Measurements from ENCODE around the gene ACSM4. TPM values are rescaled to one million over a fixed set of nuclear protein-coding genes. Genes with fewer than 3 reads are reported as not detected.
"Not testable (repeated sequence)": the region's sequence is repeated elsewhere in the genome, so short reads cannot be mapped to it uniquely, and the experiment has no call there.

Gene ACSM4
- total RNA-seq, 1 donor from 2014 or later, result not detected

- not testable (repeated sequence) for DNase-seq (ENCODE audit: low spot score)
Observed at GRCh38 chr12:7337790-7338189, 33.9 kb downstream of the ACSM4 start.

- DNase-seq (ENCODE audit: low spot score), result no peak
Observed at GRCh38 chr12:7339675-7340074, 35.8 kb downstream of the ACSM4 start.

- DNase-seq (ENCODE audit: low spot score), result no peak
Observed at GRCh38 chr12:7344833-7345606, 41.1 kb downstream of the ACSM4 start.

GRCh38 chr12:7346551-7347225, 42.8 kb downstream of the ACSM4 start:
- no peak for DNase-seq (ENCODE audit: low spot score)

GRCh38 chr12:7349418-7349817, 45.5 kb downstream of the ACSM4 start:
- DNase-seq (ENCODE audit: low spot score), result no peak

- DNase-seq (ENCODE audit: low spot score), result no peak
Observed at GRCh38 chr12:7351177-7351576, 47.3 kb downstream of the ACSM4 start.

GRCh38 chr12:7352661-7353060, 48.8 kb downstream of the ACSM4 start:
- DNase-seq (ENCODE audit: low spot score), result no peak

GRCh38 chr12:7354529-7354928, 50.7 kb downstream of the ACSM4 start:
- DNase-seq (ENCODE audit: low spot score), result no peak

GRCh38 chr12:7361265-7361664, 57.4 kb downstream of the ACSM4 start:
- DNase-seq (ENCODE audit: low spot score), result no peak

GRCh38 chr12:7362734-7363133, 58.9 kb downstream of the ACSM4 start:
- no peak for DNase-seq (ENCODE audit: low spot score)

- no peak for DNase-seq (ENCODE audit: low spot score)
Observed at GRCh38 chr12:7369274-7369729, 65.4 kb downstream of the ACSM4 start.

GRCh38 chr12:7373226-7373625, 69.4 kb downstream of the ACSM4 start:
- no peak for DNase-seq (ENCODE audit: low spot score)

GRCh38 chr12:7374423-7375144, 70.7 kb downstream of the ACSM4 start:
- DNase-seq (ENCODE audit: low spot score), result peak; percentile 25

GRCh38 chr12:7375145-7375543, 71.3 kb downstream of the ACSM4 start:
- no peak for DNase-seq (ENCODE audit: low spot score)

- DNase-seq (ENCODE audit: low spot score), result no peak
Observed at GRCh38 chr12:7376196-7376595, 72.3 kb downstream of the ACSM4 start.

Other genes starting within 250 kb of the ACSM4 start
- 319 TPM for gene C1S, start 243.4 kb upstream of the ACSM4 start, total RNA-seq
- 303 TPM for gene C1R, start 211.6 kb upstream of the ACSM4 start, total RNA-seq
- 49.6 TPM for gene C1RL, start 194.9 kb upstream of the ACSM4 start, total RNA-seq
- gene RBP5, start 175.2 kb upstream of the ACSM4 start, total RNA-seq, result 7.1 TPM
- 40.6 TPM for gene CLSTN3, start 173.7 kb upstream of the ACSM4 start, total RNA-seq
- gene PEX5, start 114.4 kb upstream of the ACSM4 start, total RNA-seq, result 53.7 TPM
- gene CD163L1, start 140.1 kb downstream of the ACSM4 start, total RNA-seq, result 3.9 TPM
- 92.6 TPM for gene CD163, start 199.7 kb downstream of the ACSM4 start, total RNA-seq